Daoy (cell line): ENCODE data around the gene NUP85. TPM values are rescaled to one million over a fixed set of nuclear protein-coding genes. Genes with fewer than 3 reads are reported as not detected.
A peak's percentile ranks its signal among the peaks of the same experiment; 100 is the strongest.
"Not testable (repeated sequence)": the region's sequence is repeated elsewhere in the genome, so short reads cannot be mapped to it uniquely, and the experiment has no call there.

ENCODE experiments used
- DNase-seq: peaks from one replicate; pipeline ENCODE4 v3.0.0-alpha.2; 2015; ENCODE audit warnings: low read depth
- total RNA-seq: library from RNA; depleted of rRNA; stranded (reverse); fragments of >200 nt; shearing (Covaris generic); gene quantifications from 2 replicates; pipeline ENCODE4 v1.2.3, GENCODE V29; 2014

NUP85 gene
- total RNA-seq, 1 experiment from 2014 or later, result 40.6 TPM

DNA sequence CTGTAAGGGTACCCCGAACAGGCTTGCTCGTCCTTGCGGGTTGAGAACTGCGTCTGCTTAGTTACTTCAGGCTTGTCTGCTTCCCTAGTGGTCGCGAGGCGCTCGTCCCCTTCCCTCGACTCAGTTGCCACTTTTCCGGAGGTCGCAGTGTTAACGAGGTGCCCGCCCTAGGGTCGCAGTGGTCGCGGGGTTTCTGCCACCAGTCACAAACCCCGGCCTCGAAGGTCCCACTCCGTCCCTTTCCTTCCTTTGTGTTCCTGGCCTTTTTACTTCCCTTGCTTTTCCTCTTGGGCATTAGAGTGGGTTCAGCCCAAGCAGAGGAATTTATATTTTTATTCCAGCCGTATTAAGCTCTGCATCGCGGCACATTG is 299 bp downstream of the NUP85 start:
- DNase-seq, result no peak

DNA sequence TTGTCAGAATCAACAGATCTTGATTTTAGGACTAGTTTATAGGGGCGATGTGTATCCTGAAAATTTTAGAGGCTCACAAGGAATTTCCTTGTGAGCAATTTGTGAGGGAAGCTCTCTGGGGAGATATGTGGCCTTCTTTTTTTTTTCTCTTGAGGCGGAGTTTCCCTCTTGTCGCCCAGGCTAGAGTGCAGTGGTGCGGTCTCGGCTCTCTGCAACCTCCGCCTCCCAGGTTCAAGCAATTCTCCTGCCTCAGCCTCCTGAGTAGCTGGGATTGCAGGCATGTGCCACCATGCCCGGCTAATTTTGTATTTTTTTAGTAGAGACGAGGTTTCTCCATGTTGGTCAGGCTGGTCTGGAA is 1.6 kb downstream of the NUP85 start:
- DNase-seq, result not testable (repeated sequence)

GRCh38 chr17:75207760-75208159 is 2.3 kb downstream of the NUP85 start:
- no peak for DNase-seq

DNA sequence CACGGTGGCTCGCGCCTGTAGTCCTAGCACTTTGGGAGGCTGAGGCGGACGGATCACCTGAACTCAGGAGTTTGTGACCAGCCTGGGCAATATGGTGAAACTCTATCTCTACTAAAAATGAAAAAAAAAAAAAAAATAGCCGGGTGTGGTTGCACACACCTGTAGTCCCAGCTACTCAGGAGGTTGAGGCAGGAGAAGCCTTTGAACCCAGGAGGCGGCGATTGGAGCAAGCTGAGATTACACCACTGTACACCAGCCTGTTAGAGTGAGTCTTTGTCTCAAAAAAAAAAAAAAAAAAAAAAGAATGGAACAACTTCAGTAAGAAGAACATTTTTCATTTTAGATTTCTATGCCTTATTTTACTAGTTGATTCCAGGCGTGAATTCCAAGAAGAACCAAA is 2.7 kb downstream of the NUP85 start:
- DNase-seq, result no peak

DNA sequence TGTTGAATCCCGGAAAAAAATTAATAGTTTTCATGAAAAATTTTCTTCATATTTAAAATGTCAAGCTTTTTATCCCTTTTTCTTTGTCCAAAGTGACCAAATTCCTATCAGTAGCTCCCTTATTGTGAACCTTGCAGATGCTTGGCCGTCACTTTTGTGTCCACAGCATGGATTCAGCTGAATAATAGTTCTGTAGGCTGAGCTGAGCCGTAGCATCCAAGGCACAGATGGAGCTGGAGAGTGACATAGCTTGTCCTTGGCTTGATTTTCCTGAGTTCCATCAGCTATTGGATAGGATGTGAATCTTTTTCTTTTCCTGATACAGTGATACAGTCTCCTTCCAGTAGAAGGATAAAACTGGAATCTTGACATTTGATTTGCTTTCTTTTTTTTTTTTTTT is 3.6 kb downstream of the NUP85 start:
- DNase-seq, result no peak

DNA sequence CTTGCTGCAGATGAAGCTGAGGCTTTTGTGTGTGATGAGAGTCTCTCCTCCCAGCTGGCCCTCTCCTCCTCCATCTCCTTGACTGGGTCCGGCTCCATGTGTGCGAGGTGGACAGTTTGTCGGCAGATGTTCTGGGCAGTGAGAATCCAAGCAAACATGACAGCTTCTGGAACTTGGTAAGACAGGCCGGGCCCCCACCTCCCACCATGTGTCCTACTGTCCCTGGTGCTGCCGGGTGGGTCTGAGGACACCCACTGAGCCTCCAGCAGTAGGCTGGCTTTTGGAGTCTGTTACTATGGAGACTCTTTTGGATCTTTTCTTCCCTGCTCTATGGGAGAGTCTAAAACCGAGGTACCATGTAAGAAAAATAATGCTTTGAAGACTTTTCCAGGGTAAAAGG is 12.7 kb downstream of the NUP85 start:
- no peak for DNase-seq

GRCh38 chr17:75219815-75220214 is 14.3 kb downstream of the NUP85 start:
- no peak for DNase-seq

- no peak for DNase-seq
Observed at GRCh38 chr17:75225016-75225415, 19.5 kb downstream of the NUP85 start.

DNA sequence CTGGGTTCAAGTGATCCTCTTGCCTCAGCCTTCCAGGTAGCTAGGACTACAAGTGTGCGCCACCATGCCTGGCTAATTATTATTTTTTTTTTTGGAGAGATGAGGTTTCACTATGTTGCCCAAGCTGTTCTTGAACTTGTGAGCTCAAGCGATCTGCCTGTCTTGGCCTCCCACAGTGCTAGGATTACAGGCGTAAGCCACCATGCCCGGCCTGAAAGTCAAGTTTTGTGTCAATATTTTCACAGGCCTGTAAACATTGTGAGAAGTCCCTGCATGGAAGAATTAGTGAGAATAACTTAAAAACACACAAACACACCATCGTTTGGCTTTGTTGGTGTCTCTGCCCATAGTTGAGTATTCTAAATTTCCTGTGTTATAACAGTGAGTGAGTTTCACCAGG is 22.2 kb downstream of the NUP85 start:
- no peak for DNase-seq

DNA sequence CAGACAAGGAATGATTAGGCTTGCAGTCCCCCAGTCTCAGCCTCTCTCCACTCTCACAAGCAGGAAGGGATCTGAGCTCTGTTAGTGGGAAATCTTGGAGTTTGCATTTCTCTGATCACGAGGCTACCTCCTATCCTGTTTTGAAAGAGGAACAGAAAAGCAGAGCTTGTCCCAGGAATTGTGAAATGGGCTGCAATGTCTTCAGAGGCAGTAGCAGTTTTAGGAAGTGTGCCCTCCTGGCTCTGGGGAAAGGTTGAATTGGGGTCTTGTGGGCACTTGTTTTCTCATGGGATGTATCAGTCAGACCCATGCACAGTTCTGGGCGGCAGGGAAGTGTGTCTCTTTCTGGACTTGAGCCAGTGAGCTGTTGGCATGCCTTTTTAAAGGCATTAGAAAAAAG is 22.8 kb downstream of the NUP85 start:
- no peak for DNase-seq

GRCh38 chr17:75228847-75229246 is 23.4 kb downstream of the NUP85 start:
- no peak for DNase-seq

DNA sequence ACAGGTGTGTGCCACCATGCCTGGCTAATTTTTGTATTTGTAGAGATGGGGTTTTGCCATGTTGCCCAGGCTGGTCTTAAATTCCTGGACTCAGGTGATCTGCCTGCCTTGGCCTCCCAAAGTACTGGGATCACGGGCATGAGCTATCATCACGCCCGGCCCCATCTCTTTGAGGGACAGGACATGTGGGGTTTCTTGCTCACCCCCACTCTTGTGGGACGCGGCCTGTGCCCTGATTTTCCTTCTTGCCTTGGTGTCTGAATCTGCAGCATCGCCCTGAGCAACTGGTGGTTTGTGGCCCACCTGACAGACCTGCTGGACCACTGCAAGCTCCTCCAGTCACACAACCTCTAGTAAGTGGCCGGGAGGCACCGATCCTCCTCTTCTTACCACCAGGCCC is 25.6 kb downstream of the NUP85 start:
- no peak for DNase-seq

DNA sequence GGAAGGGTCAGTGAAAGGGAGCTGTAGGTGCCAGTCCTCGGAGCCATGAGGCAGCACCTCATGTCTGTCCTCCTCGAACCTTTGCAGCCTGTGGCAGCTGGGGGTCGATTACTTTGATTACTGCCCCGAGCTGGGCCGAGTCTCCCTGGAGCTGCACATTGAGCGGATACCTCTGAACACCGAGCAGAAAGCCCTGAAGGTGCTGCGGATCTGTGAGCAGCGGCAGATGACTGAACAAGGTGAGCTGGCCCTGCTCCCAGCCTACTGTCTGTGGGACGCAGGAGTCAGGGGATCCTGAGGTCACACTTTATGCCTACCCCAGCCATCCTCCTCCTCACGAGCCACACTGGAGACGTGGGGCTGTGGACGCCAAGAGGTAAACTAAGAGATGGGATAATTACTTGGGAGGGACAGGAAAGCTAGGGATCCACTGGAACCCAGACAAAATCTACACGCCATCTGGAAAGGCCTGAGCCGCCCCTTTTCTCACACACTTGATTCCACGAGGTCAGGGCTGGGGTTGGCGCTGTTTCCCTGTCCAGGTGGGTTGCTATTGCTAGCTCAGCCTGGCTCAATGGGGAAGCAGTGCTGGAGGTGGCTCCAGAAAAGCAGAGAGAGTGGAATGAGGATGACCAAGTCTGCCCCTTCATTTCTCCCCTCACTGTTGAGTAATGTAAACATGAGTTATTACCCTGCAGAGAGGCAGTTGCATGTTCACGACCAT is 26.4 kb downstream of the NUP85 start:
- DNase-seq, result no peak

- DNase-seq, result no peak
Observed at GRCh38 chr17:75232786-75233185, 27.3 kb downstream of the NUP85 start.

DNA sequence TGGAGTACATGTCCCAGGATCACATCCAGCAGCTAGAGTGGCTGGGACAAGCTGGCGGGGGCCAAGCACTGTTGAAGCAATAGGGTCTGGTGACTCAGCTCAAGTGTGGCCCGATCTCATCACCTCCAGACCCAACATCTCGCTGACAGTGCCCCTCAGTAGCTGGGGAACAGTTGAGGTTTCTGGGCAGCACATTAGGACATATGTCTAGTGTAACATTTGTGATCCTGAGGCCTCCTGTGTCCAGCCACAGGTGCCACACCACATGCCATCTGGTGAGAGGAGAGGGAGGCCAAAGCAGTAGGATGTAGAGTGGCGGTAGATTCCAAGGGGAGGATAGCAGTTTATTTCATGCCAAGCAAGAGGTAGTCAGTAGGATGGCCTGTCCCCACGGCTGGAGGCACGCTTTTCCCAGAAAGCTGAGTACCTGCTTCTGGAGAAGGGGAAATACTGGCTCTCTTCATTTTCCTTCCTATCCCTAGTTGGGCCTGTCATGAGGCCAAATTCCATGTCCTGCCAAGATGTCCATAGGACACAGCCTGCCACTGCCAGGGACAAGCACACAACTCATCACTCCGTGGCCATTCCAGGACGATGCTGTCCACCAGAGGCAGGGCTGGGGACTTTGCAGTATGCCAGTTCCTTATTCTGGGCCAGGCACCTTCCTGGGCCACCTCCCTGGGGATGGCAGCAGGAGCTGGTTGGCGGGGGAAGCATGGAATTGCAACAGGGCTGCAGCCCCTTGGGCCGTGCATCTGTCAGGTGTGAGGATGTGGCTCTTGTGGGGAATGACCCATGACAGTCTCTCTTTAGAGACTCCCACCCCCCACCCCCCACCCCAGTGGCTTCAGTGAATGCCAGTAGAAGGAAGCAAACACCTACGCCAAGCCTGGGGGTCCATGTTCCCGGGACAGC is 31.9 kb downstream of the NUP85 start:
- no peak for DNase-seq

- DNase-seq, result no peak
Observed at GRCh38 chr17:75238020-75238580, 32.6 kb downstream of the NUP85 start.

- DNase-seq, result peak; percentile 71
Observed at GRCh38 chr17:75238684-75239191, 33.3 kb downstream of the NUP85 start.

- no peak for DNase-seq
Observed at GRCh38 chr17:75239214-75239613, 33.7 kb downstream of the NUP85 start.

DNA sequence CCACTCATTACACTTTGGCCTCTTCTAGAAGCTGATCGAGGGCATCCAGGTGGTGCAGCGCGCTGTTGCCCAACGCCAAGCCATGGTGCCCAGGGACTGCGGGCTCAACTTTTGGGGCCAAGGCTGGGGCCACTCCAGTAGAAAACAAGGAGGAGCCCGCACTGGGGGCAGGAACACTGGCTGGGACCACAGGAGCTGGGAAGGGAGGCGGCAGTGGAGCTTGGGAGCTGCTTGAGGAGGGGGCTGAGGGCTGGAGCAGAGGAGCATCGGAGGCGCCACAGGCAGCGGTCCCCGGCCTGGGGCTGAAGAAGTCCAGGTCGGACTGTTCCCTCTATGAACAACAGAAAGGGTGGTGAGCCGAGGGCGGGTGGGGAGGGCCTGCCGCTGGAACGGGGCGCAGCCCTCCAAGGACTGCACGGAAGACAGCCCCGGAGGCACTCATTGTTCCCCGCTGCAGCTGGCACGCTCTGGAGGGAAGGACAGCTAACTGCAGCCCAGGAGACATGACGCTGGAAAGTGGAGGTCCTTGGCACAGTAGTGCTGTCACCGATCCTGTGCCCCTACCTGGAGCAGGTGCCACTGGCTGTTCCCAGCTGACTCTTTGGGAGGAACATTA is 34.4 kb downstream of the NUP85 start:
- DNase-seq, result no peak

- DNase-seq, result peak; percentile 59
Observed at GRCh38 chr17:75240394-75241142, 35.1 kb downstream of the NUP85 start.

GRCh38 chr17:75241143-75241430 is 35.6 kb downstream of the NUP85 start:
- DNase-seq, result no peak

GRCh38 chr17:75241502-75241901 is 36.0 kb downstream of the NUP85 start:
- no peak for DNase-seq
